HepG2 (cell line): Measurements from ENCODE around the gene KIAA0232. TPM values are rescaled to one million over a fixed set of nuclear protein-coding genes. Genes with fewer than 3 reads are reported as not detected.

Experiments
- CHCHD3 ChIP-seq: sonication (generic); formaldehyde crosslinking; IDR thresholded peaks from 2 replicates; pipeline ENCODE4 v1.8.0; 2022; ENCODE audit warnings: mild to moderate bottlenecking, missing genetic modification reagents, moderate library complexity
- GTF3A ChIP-seq: sonication (generic); formaldehyde crosslinking; conservative IDR thresholded peaks from 2 replicates; pipeline ENCODE4 v1.4.0; 2020; ENCODE audit warnings: mild to moderate bottlenecking, missing genetic modification reagents
- HOXA9 ChIP-seq: sonication (generic); formaldehyde crosslinking; IDR thresholded peaks from 2 replicates; pipeline ENCODE4 v1.8.1; 2022; ENCODE audit warnings: missing genetic modification reagents, mild to moderate bottlenecking, moderate library complexity, borderline replicate concordance
- IRF2 ChIP-seq: IDR thresholded peaks from 2 replicates; pipeline ENCODE4 v1.6.1; 2018; ENCODE audit warnings: missing genetic modification reagents, missing compliant biosample characterization
- RARA ChIP-seq: IDR thresholded peaks from 2 replicates; pipeline ENCODE4 v1.6.1; 2016; ENCODE audit warnings: missing genetic modification reagents, missing compliant biosample characterization
- SALL1 ChIP-seq: sonication (generic); formaldehyde crosslinking; IDR thresholded peaks from 2 replicates; pipeline ENCODE4 v1.8.0; 2022; ENCODE audit warnings: mild to moderate bottlenecking, missing genetic modification reagents
- SP5 ChIP-seq: IDR thresholded peaks from 2 replicates; pipeline ENCODE4 v1.6.1; 2016; ENCODE audit warnings: low read depth, borderline replicate concordance
- ZBTB8A ChIP-seq: sonication (generic); formaldehyde crosslinking; IDR thresholded peaks from 2 replicates; pipeline ENCODE4 v1.4.0; 2020; ENCODE audit warnings: mild to moderate bottlenecking, low read depth, missing genetic modification reagents, borderline replicate concordance
- ZNF543 ChIP-seq: sonication (generic); formaldehyde crosslinking; IDR thresholded peaks from 2 replicates; pipeline ENCODE4 v1.4.0; 2020; ENCODE audit warnings: mild to moderate bottlenecking, missing genetic modification reagents
- ZNF772 ChIP-seq: sonication (generic); formaldehyde crosslinking; IDR thresholded peaks from 2 replicates; pipeline ENCODE4 v1.5.0; 2020; ENCODE audit warnings: mild to moderate bottlenecking, missing genetic modification reagents
- ZSCAN20 ChIP-seq: sonication (generic); formaldehyde crosslinking; IDR thresholded peaks from 2 replicates; pipeline ENCODE4 v1.4.0; 2020; ENCODE audit warnings: missing genetic modification reagents, mild to moderate bottlenecking, borderline replicate concordance
- polyA plus RNA-seq, 8 experiments: library from polyadenylated mRNA; depleted of rRNA in 3 of 8; stranded (reverse) in 7 of 8; unstranded in 1 of 8; fragments of >200 nt; fragmentation: Illumina TruSeq in 4 of 8; extraction: Trizol in 4 of 8; gene quantifications; 2 replicates each; pipeline versions ENCODE4 v1.2.1 to v1.2.3, GENCODE V29; 2011 to 2016; ENCODE audit warnings: low read depth in 4 of 8, missing spikeins in 1 of 8, mixed read lengths in 1 of 8; ENCODE audit not compliant: insufficient read depth in 1 of 8
- total RNA-seq, 5 experiments: library from RNA; depleted of rRNA; stranded (reverse); fragments of >200 nt; fragmentation: Illumina TruSeq; extraction: Trizol; gene quantifications; 2 replicates each; pipeline ENCODE4 v1.2.3, GENCODE V29; 2016; ENCODE audit warnings: low read depth in 1 of 5
- TF ChIP-seq, protein P1 (sequence below), 2 experiments: fragments of 450-650 bp in 1 of 2; sonication (generic) in 1 of 2; formaldehyde crosslinking in 1 of 2; IDR thresholded peaks; 2 replicates each; pipeline versions ENCODE4 v1.6.1 to v1.8.0; 2016 to 2022; ENCODE audit warnings: antibody characterized with exemption in 1 of 2, mild to moderate bottlenecking in 1 of 2, missing genetic modification reagents in 1 of 2
- TF ChIP-seq, protein P2 (sequence below): sonication (generic); formaldehyde crosslinking; IDR thresholded peaks from 2 replicates; pipeline ENCODE4 v1.5.1; 2020; ENCODE audit warnings: missing genetic modification reagents, mild to moderate bottlenecking, borderline replicate concordance
- TF ChIP-seq, protein P3 (sequence below): sonication (generic); formaldehyde crosslinking; IDR thresholded peaks from 2 replicates; pipeline ENCODE4 v1.4.0; 2020; ENCODE audit warnings: low read depth, mild to moderate bottlenecking, missing genetic modification reagents
- TF ChIP-seq, protein P4 (sequence below): sonication (generic); formaldehyde crosslinking; IDR thresholded peaks from 2 replicates; pipeline ENCODE4 v1.9.0; 2022; ENCODE audit warnings: low read depth, missing genetic modification reagents

Gene KIAA0232
- total and polyA plus RNA-seq, 2 of the 13 experiments (the other 11 are each of a cell fraction or from before 2014, with no cell fraction given) = 7.8 to 17.1 TPM

DNA sequence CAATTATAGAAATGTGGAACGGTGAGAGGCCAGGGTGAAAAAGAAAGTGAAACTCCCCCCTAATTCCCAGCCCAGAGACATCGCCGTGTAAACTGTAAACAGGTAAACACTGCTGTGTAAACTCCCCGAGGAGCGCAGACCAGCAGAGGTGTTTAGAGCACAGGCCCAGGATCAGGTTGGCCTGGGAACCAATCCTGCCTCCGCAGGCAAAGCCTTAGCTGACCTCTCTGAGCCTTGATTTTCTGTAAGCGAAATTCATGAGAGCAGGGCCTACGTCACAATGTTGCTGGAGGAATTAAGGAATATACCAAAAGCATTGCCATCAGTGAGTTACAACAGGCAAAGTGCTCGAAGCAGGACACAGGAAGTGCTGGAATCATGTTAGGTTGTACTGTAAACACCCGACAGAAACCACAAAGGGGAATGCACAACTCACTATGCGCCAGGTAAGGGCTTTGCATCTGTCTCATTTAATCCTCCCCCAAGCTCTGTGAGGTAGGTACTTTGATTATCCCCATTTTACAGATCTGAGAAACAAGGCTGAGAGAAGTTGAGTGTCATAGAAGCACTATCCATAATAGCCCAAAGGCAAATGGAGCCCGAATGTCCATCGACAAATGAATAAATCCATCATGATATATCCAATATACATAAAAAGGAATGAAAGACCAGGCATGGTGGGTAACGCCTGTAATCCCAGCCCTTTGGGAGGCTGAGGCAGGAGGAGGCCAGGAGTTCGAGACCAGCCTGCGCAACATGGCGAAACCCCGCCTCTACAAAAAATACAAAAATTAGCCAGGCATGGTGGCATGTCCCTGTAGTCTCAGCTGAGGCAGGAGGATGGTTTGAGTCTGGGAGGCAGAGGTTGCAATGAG, 30.7 kb upstream of the KIAA0232 start (continued):
- TF ChIP-seq, protein P1, sequence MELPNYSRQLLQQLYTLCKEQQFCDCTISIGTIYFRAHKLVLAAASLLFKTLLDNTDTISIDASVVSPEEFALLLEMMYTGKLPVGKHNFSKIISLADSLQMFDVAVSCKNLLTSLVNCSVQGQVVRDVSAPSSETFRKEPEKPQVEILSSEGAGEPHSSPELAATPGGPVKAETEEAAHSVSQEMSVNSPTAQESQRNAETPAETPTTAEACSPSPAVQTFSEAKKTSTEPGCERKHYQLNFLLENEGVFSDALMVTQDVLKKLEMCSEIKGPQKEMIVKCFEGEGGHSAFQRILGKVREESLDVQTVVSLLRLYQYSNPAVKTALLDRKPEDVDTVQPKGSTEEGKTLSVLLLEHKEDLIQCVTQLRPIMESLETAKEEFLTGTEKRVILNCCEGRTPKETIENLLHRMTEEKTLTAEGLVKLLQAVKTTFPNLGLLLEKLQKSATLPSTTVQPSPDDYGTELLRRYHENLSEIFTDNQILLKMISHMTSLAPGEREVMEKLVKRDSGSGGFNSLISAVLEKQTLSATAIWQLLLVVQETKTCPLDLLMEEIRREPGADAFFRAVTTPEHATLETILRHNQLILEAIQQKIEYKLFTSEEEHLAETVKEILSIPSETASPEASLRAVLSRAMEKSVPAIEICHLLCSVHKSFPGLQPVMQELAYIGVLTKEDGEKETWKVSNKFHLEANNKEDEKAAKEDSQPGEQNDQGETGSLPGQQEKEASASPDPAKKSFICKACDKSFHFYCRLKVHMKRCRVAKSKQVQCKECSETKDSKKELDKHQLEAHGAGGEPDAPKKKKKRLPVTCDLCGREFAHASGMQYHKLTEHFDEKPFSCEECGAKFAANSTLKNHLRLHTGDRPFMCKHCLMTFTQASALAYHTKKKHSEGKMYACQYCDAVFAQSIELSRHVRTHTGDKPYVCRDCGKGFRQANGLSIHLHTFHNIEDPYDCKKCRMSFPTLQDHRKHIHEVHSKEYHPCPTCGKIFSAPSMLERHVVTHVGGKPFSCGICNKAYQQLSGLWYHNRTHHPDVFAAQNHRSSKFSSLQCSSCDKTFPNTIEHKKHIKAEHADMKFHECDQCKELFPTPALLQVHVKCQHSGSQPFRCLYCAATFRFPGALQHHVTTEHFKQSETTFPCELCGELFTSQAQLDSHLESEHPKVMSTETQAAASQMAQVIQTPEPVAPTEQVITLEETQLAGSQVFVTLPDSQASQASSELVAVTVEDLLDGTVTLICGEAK (IDR thresholded peaks at IDR 0.05) = no peak
- TF ChIP-seq, protein P1 (CRISPR knock-in tag; IDR thresholded peaks at IDR 0.05) = no peak
- peak; percentile 69 for TF ChIP-seq SALL1 (CRISPR knock-in tag)
- TF ChIP-seq, protein P2, sequence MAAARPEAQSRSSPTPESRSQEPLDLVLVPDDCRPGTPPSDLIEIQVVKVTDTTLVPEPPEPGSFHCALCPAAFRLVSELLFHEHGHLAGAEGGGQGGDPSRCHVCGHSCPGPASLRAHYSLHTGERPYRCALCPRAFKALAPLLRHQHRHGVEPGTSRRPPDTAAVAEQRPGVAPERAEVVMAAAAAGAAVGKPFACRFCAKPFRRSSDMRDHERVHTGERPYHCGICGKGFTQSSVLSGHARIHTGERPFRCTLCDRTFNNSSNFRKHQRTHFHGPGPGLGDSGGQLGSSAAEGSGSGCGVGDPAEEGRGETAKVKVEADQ (CRISPR knock-in tag) = peak; percentile 100
- TF ChIP-seq HOXA9 (CRISPR knock-in tag) = 0 out of 2 replicates have a peak, but pooled peaks have one; percentile 49
- no peak for TF ChIP-seq GTF3A (CRISPR knock-in tag)
- TF ChIP-seq, protein P3, sequence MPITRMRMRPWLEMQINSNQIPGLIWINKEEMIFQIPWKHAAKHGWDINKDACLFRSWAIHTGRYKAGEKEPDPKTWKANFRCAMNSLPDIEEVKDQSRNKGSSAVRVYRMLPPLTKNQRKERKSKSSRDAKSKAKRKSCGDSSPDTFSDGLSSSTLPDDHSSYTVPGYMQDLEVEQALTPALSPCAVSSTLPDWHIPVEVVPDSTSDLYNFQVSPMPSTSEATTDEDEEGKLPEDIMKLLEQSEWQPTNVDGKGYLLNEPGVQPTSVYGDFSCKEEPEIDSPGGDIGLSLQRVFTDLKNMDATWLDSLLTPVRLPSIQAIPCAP (CRISPR knock-in tag) = 0 out of 2 replicates have a peak, but pooled peaks have one; percentile 73
- TF ChIP-seq ZNF543 (CRISPR knock-in tag) = 0 out of 2 replicates have a peak, but pooled peaks have one; percentile 23
- TF ChIP-seq SP5 (CRISPR knock-in tag) = peak; percentile 26
- peak; percentile 47 for TF ChIP-seq RARA (CRISPR knock-in tag)
- TF ChIP-seq CHCHD3 (CRISPR knock-in tag) = no peak
- no peak for TF ChIP-seq ZBTB8A (CRISPR knock-in tag)
- TF ChIP-seq IRF2 (CRISPR knock-in tag) = peak; percentile 100
- no peak for TF ChIP-seq ZSCAN20 (CRISPR knock-in tag)
- peak; percentile 25; the same call in 1 of the 2 replicates for TF ChIP-seq ZNF772 (CRISPR knock-in tag)
- TF ChIP-seq, protein P4, sequence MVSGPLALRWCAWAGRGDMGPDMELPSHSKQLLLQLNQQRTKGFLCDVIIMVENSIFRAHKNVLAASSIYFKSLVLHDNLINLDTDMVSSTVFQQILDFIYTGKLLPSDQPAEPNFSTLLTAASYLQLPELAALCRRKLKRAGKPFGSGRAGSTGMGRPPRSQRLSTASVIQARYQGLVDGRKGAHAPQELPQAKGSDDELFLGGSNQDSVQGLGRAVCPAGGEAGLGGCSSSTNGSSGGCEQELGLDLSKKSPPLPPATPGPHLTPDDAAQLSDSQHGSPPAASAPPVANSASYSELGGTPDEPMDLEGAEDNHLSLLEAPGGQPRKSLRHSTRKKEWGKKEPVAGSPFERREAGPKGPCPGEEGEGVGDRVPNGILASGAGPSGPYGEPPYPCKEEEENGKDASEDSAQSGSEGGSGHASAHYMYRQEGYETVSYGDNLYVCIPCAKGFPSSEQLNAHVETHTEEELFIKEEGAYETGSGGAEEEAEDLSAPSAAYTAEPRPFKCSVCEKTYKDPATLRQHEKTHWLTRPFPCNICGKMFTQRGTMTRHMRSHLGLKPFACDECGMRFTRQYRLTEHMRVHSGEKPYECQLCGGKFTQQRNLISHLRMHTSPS (CRISPR knock-in tag) = no peak
